Stimulated activated memory B cell treated with anti-CD40 and anti-IgM and Interleukin-4, amounts not matched to agents 10 μg/mL and 1 μg/mL and 100 μg/mL, for 72 hours (primary cell): Measurements from ENCODE around the gene STARD10.
A peak's percentile ranks its signal among the peaks of the same experiment; 100 is the strongest.

Experiments
- ATAC-seq: fragments of 150-1000 bp; cut with Tn5 transposase; 2 replicates; pipeline ENCODE4 v1.10.0; 2021
- H3K27ac Mint-ChIP-seq: one replicate; pipeline ENCODE4 v1.8.0; 2022; ENCODE audit warnings: mild to moderate bottlenecking, mixed read lengths
- H3K27me3 Mint-ChIP-seq: one replicate; pipeline ENCODE4 v1.8.0; 2022; ENCODE audit warnings: mixed read lengths
- H3K36me3 Mint-ChIP-seq: one replicate; pipeline ENCODE4 v1.8.0; 2022; ENCODE audit warnings: mixed read lengths
- H3K4me1 Mint-ChIP-seq: one replicate; pipeline ENCODE4 v1.8.0; 2022; ENCODE audit warnings: mixed read lengths
- H3K4me3 Mint-ChIP-seq: one replicate; pipeline ENCODE4 v1.8.0; 2022; ENCODE audit warnings: mild to moderate bottlenecking, moderate library complexity, mixed read lengths
- H3K9me3 Mint-ChIP-seq: one replicate; pipeline ENCODE4 v1.8.0; 2022; ENCODE audit warnings: mixed read lengths

The STARD10 gene

DNA sequence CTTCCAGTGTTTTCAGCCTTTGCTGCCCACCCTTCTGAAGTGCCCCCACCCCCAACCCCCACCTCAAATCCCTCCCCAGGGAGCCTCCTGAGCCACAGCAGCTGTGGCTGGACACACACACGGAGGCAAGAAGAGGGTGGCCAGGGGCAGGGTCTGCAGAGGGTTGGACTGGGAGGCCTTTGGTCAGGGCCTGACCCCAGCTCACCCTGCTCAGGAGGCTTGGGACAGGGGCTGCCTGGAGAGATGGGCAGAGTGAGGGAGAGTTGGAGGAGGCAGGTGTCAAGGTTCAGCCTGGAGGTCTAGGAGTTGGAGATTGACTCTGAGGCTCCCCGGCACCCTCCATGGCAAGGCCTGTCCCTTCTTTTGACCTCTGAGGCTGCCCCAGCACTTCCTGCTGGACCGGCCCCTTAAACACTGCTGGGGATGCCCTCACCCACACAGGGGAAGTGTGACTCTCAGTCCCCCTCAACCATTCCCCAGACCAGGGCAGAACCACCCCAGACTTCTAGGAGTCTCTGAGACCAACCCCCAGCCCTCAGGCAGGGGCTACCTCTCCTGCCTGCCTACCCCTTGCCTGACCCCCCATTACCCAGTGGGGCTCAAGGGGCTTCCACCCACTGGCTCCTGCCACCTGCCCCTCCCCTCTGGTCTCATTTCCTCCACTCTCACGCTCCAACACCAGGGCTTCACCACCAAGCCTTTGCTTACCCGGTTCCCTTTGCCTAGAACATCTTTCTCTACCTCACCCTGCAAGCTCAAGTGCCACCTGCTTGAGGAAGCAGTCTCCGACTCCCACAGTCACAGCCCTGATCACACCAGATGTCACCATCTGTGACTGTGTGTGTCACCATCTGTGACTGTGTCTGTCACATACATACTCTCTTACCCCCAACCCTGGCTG lies 50.3 kb downstream of the STARD10 start:
- Mint-ChIP-seq H3K9me3 (no peaks in the 10 kb centered on the region), H3K27ac (peak overlapping the region; percentile 95), H3K4me3 (peak overlapping the region; percentile 8), H3K36me3 (peaks cover 3% of the 10 kb centered on the region), H3K4me1 (peaks cover 93% of the 10 kb centered on the region), H3K27me3 (no peaks in the 10 kb centered on the region)
- ATAC-seq: peak; percentile 90

DNA sequence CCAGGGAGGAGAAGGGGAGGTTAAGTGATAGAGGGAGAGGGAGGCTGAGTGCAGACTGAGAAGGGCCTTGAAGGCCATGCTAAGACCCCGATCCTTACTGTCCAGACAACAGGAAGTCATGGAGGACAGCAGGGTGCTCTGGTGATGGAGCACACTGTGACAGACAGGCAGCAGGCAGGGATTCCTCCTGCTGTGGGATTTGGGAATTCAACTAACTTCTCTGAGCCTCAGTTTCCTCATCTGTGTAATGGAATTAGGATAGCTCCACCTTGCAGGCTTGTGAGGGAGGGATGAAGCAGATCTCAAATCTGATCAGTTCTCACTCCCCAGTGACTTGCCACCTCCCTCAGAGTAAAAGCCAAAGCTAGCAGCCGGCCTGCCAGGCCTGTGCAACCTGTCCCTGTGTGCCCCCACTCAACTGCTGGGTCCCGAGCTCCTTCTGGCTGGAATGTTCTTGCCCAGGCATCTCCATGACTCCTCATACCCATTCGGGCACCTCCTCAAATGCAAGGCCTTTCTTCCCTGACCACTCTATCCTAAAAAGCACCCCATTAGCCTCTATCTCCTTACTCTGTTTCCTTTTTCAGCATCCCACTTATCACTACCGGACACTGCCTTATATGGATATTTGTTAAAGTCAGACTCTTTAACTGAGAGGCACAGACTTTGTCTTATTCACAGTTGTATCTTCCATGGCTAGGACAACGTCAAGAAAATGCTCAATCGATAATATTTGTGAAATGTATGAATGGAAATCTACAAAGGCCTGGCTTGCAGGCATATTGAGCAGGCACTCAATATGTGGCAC lies 51.1 kb downstream of the STARD10 start:
- no peak for ATAC-seq
- Mint-ChIP-seq H3K36me3 (peaks cover 1% of the 10 kb centered on the region), H3K27ac (peak overlapping the region; percentile 95), H3K9me3 (no peaks in the 10 kb centered on the region), H3K4me1 (peaks cover 93% of the 10 kb centered on the region), H3K27me3 (no peaks in the 10 kb centered on the region), H3K4me3 (no peak overlapping the region)

DNA sequence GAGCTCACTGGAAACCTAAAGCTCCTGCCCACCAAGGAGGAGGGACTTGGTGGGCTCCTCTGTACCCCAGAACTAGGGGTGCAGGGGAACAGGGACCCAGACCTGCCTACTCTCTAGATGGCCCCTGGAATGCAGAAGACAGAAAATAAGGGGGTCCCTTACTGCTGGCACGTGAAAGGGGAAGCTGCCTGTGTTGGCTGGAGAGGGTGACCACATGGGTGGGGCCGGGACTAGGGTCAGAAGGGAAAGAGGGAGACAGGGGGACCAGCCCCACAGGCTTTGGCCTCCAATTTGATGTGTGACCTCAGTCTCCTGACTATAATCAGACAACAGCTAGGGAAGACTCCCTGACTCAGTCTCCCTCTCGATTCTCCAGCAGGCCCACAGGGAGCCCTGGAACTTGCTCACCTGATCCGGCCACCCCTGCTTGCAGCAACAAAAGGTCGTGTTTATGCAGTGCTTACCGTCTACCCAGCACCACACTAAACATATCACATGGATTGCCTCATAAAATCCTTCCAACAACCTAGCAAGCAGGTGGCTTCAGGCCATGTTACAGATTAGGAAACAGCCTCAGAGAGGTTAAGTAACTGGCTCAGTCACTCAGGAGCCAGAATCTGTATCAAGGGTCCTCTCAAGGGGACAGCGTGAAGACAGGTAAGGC lies 51.9 kb downstream of the STARD10 start:
- H3K36me3 Mint-ChIP-seq: peaks cover 9% of the 10 kb centered on the region
- peak overlapping the region; percentile 95 for H3K27ac Mint-ChIP-seq
- peaks cover 93% of the 10 kb centered on the region for H3K4me1 Mint-ChIP-seq
- no peak for ATAC-seq
- no peaks in the 10 kb centered on the region for H3K27me3 Mint-ChIP-seq
- no peak overlapping the region for H3K4me3 Mint-ChIP-seq
- H3K9me3 Mint-ChIP-seq: no peaks in the 10 kb centered on the region

DNA sequence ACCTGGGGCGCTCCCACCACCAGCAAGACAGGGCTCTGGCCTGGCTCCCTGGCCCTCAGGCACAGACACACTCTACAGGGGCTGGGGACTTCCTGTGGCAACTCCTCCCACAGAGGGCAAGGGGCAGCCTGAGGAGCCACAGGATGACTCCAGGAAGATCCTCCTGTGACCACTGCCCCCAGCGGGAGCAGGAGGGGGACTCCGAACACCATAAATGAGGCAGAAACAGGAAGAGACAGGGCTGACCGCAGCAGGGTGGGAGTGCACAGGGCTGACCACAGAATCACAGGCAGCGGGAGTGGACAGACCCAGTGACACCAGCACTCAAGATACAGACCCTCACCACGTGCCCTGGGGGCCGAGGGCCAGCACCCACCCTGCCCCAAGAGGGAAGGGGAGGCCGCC lies 52.4 kb downstream of the STARD10 start:
- H3K4me1 Mint-ChIP-seq: peaks cover 97% of the 10 kb centered on the region
- no peaks in the 10 kb centered on the region for H3K27me3 Mint-ChIP-seq
- peaks cover 13% of the 10 kb centered on the region for H3K36me3 Mint-ChIP-seq
- H3K27ac Mint-ChIP-seq: peak overlapping the region; percentile 95
- peak overlapping the region; percentile 64 for H3K4me3 Mint-ChIP-seq
- H3K9me3 Mint-ChIP-seq: no peaks in the 10 kb centered on the region
- no peak for ATAC-seq

DNA sequence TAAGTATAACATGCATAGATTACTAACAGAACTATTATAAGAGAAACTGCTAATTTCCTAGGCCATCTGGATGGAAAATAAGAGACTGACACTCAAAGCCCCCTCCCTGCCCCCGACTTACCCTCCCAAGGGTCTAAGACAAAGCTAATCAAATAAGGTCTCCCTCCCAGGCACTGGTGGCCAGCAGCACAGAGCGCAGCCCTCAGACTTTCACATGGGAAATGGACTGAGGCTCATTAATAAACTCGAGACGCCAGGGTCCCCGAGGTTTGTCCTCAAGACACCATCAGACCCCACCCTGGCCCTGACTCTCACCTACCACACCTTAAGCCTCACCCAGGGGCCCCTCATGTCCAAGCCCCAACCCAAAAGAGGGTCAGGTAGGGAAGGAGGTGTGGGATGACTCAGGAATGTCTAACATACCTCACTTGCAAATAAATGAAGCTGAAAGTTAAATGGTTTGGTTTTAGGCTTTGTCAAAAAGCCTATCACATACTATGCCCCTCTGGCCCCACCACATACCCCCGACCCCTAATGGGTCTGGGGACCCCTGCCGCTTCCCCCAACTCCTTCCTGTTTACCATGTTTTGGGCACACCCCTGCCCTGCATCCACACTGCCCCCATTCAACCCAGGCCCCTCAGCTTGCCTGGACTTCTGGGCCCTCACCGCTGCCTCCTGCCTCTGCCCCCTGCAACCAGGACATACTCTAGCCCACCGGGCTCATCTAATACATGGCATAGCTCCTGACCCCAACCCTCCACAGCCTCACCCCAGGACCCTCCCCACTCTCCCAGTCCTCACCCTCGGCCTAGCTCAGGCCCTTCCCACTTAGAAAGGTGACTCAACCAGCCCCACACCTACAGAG lies 53.1 kb downstream of the STARD10 start:
- Mint-ChIP-seq H3K4me1 (peaks cover 96% of the 10 kb centered on the region), H3K36me3 (peaks cover 15% of the 10 kb centered on the region), H3K27ac (peak overlapping the region; percentile 95), H3K9me3 (no peaks in the 10 kb centered on the region), H3K27me3 (no peaks in the 10 kb centered on the region), H3K4me3 (peak overlapping the region; percentile 64)
- ATAC-seq: no peak

DNA sequence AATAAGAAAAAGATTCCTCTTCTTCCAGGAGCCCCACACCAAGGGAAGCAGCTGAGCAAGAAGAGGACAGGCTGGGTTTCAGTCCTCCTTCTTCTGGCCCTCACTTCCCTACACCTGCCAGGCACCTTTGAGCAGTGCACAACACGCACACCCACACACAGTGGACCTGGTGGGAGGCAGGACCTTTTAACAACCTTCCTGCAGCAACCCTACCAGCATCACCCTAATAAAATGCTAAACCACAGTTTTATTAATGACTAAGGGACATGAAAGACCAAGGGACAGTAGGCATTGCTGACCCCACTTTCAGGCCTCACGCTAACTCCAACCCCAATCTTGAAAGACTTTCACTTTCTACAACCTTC lies 53.8 kb downstream of the STARD10 start:
- ATAC-seq: no peak
- no peaks in the 10 kb centered on the region for H3K9me3 Mint-ChIP-seq
- H3K4me1 Mint-ChIP-seq: peaks cover 98% of the 10 kb centered on the region
- peaks cover 15% of the 10 kb centered on the region for H3K36me3 Mint-ChIP-seq
- no peaks in the 10 kb centered on the region for H3K27me3 Mint-ChIP-seq
- H3K27ac Mint-ChIP-seq: peak overlapping the region; percentile 95
- H3K4me3 Mint-ChIP-seq: peak overlapping the region; percentile 88

DNA sequence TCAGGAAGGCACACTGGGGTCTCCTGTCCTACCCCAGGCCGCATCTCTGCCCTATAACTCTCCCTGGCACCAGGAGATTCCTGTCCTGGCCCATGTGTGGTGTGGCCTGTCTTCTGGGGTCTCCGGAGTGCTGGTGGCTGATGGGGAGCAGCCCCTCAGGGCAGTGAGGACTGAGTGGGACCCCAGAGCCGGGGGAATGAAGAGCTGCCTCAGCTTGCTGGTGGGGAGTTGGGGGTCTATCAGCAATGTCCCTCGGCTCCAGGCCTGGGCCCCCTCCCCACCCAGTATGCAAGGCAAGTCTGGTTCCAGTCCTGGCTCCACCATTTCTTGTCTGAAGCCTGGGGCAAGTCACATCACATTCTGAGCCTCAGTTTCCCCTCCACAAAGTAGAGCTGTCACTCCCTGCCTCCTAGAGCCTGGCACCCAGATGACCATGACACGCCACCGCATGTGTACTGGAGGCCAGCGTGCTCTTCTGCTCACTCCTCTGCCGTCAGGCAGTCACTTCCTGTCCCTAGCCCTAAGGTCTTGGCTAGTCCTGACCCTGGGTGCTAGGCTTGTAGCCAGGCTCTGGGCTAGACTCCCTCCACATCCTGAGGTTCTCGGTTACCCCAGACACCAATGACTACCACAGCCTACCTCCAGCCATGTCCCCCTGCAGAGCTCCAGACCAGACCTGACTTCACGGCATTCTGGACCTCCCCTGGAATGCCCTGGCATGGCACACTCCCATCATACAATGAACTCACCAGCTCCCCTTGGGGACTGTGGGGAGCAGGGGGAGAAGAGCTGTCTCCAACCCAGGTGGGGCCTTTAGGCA lies 54.4 kb downstream of the STARD10 start:
- Mint-ChIP-seq H3K27ac (peak overlapping the region; percentile 95), H3K36me3 (peaks cover 15% of the 10 kb centered on the region), H3K4me1 (peaks cover 96% of the 10 kb centered on the region), H3K9me3 (no peaks in the 10 kb centered on the region), H3K27me3 (no peaks in the 10 kb centered on the region), H3K4me3 (peak overlapping the region; percentile 88)
- no peak for ATAC-seq

DNA sequence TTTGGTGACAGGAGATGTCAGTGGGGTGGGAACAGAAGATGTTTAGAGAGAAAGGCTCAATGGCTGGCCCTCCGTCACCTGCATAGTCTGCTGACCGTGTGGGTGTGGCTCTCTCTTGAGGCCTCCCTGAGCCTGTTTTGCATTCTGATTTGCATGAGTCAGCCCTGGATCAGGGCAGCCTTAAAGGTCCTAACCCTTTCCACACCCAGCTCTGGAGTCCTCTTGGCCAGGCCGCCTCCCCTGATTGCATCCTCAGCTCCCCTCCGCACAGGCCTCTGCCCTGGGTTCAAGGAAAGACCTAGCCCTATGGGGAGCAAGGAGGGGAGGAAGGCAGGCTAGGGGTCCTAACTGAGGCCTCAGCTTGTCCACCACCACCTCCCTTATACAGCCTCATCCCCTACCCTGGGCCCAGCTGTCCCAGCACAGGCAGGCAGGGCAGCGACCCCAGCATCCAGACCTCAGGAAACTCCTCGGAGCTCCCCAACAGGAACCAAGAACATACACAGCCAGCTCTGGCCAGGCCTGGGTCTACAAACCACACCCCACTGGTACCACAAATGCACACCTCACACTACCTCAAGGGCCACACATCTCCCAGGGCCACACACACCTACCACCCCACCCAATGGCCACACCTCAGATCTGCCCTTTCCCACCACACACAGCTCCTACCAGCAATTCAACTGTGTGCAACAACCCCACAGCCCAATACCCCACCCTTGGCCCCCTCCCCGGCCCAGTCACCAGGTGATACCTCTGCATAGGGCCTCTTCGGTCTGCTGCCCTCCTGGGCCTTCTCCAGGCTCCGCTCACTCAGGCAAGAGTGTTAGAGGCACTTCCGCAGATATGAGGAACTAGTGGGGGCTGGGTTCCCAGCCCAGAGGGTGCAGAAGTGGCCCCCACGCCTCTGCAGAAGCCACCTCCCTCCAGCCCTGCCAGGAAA lies 55.4 kb downstream of the STARD10 start:
- H3K27ac Mint-ChIP-seq: peak overlapping the region; percentile 95
- peaks cover 88% of the 10 kb centered on the region for H3K4me1 Mint-ChIP-seq
- H3K36me3 Mint-ChIP-seq: peaks cover 15% of the 10 kb centered on the region
- peak overlapping the region; percentile 88 for H3K4me3 Mint-ChIP-seq
- no peaks in the 10 kb centered on the region for H3K27me3 Mint-ChIP-seq
- no peaks in the 10 kb centered on the region for H3K9me3 Mint-ChIP-seq
- peak; percentile 86 for ATAC-seq

DNA sequence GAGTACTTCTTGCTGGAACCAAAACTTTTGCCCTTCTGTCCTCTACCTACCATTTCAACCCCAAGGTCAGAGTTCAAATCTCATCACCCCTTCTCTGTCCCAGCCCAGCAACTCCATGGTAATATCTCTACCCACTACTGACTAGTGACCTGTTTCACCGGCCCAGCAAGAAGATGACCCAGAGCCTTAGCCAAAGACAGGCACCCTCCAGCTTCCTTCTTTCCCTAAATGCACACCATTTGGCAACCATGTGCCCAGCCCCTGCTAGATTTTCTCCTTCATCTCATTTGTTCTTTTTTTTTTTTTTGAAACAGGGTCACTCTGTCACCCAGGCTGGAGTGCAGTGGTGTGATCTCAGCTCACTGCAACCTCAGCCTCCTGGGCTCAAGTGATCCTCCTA lies 56.5 kb downstream of the STARD10 start:
- peak overlapping the region; percentile 88 for H3K4me3 Mint-ChIP-seq

DNA sequence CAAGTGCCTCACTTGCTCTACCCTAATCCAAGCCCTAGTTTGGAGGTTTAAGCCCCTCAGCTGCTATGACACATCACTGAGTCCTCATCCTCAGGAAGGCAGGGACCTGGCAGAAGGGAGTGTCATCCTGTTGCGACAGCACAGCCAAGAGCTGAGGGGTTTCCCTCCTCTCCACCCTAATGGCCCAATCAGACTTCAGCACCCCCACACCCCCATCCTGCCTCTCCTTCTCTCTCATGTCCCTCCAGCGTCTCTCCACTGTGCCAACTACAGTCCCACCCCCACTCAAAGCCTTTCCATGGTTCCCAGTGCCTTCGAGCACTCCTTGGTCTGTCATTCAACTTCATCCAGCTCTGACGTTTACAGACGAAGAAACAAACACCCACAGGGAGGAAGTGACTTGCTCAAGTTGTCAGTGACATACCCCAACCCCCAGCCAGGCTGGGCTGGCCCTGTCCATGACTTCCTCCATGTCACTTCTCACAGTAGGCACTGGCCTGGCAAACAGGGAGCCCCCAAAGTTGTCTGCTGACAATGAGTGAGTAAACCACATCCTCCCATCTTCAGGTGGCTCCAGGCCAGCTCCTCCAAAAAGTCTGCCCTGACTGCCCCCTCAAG lies 57.3 kb downstream of the STARD10 start:
- peaks cover under 1% of the 10 kb centered on the region for H3K9me3 Mint-ChIP-seq
- H3K36me3 Mint-ChIP-seq: peaks cover 32% of the 10 kb centered on the region
- H3K27ac Mint-ChIP-seq: peak overlapping the region; percentile 95
- peak overlapping the region; percentile 88 for H3K4me3 Mint-ChIP-seq
- peaks cover 83% of the 10 kb centered on the region for H3K4me1 Mint-ChIP-seq
- no peaks in the 10 kb centered on the region for H3K27me3 Mint-ChIP-seq
- peak; percentile 60 for ATAC-seq

More for the DNA sequence above, 56.5 kb downstream of the STARD10 start:
- peaks cover 24% of the 10 kb centered on the region for H3K36me3 Mint-ChIP-seq
- no peaks in the 10 kb centered on the region for H3K9me3 Mint-ChIP-seq
- ATAC-seq: no peak
- peaks cover 88% of the 10 kb centered on the region for H3K4me1 Mint-ChIP-seq
- H3K27me3 Mint-ChIP-seq: no peaks in the 10 kb centered on the region
- H3K27ac Mint-ChIP-seq: peak overlapping the region; percentile 95

DNA sequence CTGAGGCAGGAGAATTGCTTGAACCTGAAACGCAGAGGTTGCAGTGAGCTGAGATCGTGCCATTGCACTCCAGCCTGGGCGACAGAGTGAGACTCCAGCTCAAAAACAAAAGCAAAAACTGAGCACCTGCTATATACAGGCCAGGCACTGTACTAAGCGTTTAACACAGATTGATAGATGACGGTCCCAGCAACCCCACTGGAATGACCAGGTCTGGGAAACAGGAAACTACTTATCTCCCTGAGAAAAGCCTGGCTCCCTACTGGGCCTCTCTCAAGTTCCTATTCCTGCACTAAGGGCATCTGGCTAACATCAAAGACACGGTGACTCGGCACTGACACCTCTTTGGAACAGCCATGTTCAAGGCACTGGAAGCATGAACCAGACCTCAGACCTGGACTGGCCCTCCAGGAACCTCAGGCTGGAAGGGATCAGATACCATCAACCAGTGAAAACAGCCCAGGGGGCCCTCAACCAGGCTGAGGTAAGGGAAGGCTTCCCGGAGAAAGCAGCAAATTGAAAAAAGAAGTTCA lies 58.3 kb downstream of the STARD10 start:
- Mint-ChIP-seq H3K4me1 (peaks cover 83% of the 10 kb centered on the region), H3K4me3 (no peak overlapping the region), H3K27me3 (no peaks in the 10 kb centered on the region), H3K36me3 (peaks cover 42% of the 10 kb centered on the region), H3K27ac (peak overlapping the region; percentile 95), H3K9me3 (peaks cover 4% of the 10 kb centered on the region)
- no peak for ATAC-seq

DNA sequence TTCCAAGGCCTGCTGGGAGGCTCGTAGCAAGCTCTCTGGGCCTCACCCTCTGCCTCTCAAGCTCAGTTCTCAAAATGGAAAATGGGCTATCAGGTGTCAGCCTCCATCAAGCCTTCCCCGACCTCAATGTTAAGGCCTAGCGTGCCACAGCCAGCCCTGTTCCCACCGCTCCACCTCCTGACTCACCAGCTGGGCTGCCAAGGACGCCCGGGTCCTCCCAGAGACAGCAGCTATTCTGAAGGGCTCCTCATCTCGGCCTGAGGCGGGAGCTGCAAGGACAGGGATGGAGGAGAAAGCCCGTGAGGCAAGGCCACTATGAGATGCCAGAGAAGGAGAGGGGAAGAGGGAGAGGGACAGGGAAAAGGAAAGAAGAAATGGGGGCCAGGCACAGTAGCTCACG lies 61.5 kb downstream of the STARD10 start:
- ATAC-seq: no peak
- Mint-ChIP-seq H3K27ac (peak overlapping the region; percentile 91), H3K36me3 (peaks cover 52% of the 10 kb centered on the region), H3K9me3 (peaks cover 4% of the 10 kb centered on the region), H3K4me1 (peaks cover 79% of the 10 kb centered on the region), H3K4me3 (no peak overlapping the region), H3K27me3 (no peaks in the 10 kb centered on the region)
